Mucosa of descending colon (tissue), 3 donors: ENCODE measurements around the gene LMBR1L. TPM values are rescaled to one million over a fixed set of nuclear protein-coding genes. Genes with fewer than 3 reads are reported as not detected.

Experiments used
- ATAC-seq: fragments of 200-7000 bp; cut with Tn5 transposase; one replicate; pipeline ENCODE4 v1.9.1; 2020; ENCODE audit warnings: mild to moderate bottlenecking, moderate library complexity
- DNase-seq, 3 donors: peaks; one replicate each; pipeline ENCODE4 v3.0.0-alpha.2; 2020
- H3K36me3 ChIP-seq: fragments of 200-600 bp; one replicate; pipeline ENCODE4 v1.8.0; 2021; ENCODE audit warnings: low read depth, mild to moderate bottlenecking
- H3K4me1 ChIP-seq: fragments of 200-600 bp; one replicate; pipeline ENCODE4 v1.8.0; 2021; ENCODE audit warnings: low read depth, mild to moderate bottlenecking
- H3K4me3 ChIP-seq: fragments of 200-600 bp; one replicate; pipeline ENCODE4 v1.8.0; 2021; ENCODE audit warnings: mild to moderate bottlenecking
- H3K9me3 ChIP-seq: fragments of 200-600 bp; one replicate; pipeline ENCODE4 v1.8.0; 2021; ENCODE audit warnings: mild to moderate bottlenecking
- intact Hi-C, 2 donors: fragments of 100-400 bp; cut with DNase I in 1 of 2; cut with micrococcal nuclease in 1 of 2; formaldehyde crosslinking; loops; one replicate each; pipeline versions ENCODE4 v1.11.0 to v1.11.1; 2022; cut with DNase I, micrococcal nuclease
- total RNA-seq, 3 donors: library from RNA; stranded (reverse); fragmentation: NEBNext Ultra II Directional in 2 of 3; extraction: Animal tissue kit (Norgen Biotek cat#: 25700) in 2 of 3; gene quantifications; one replicate each; pipeline versions ENCODE4 v1.2.1 to v1.2.4, GENCODE V29; 2021 to 2023
- TF ChIP-seq, protein P1 (sequence below): fragments of 200-600 bp; IDR thresholded peaks from one replicate; pipeline ENCODE4 v1.8.0; 2022; ENCODE audit warnings: antibody characterized with exemption, mild to moderate bottlenecking
- donor health status: DM: no; HTN: no; CAD: no; lungs with moderate emphysema.
- donor health status: DM: no; HTN: no; CAD: no.
- donor health status: DM: no; HTN: yes; CAD: no.

The LMBR1L gene
- total RNA-seq, 3 donors from 2014 or later = 46.1 to 77.4 (median 68.1) TPM

DNA sequence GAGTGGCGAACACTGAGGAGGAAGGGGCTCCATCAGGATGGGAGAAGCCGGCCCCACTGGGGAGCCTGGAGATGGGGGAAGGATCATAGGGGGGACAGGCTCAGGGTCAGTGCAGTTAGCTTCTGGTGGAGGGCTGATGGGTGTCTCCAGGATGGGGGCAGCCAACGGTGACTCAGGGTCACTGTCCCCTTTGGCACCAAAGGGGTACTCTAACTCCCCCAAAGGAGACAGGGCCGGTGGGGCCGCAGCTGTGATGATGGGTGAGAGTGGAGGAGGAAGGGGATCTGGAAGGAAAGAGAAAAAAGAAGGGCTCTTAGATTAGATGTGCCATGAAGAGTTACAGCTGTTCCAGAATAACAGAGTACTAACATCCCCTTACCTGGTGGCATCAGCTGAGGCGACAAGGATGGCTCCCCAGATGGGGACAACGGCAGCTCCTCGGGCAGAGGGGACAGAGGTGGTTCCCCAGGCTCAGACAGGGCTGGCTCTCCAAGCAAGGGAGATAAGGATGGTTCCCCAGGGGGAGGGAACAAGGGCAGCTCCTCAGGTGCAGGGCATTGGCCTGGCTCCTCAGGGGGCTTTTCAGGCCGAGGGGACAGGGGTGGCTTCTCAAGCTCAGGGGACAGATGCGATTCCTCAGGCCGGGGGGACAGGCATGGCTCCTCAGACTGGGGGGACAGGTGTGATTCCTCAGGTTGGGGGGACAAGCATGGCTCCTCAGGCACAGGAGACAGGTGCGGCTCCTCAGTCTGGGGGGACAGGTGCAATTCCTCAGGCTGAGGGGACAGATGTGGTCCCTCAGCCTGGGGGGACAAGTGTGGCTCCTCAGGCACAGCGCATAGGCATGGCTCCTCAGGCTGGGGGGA lies 59.9 kb downstream of the LMBR1L start:
- ATAC-seq (no peak), DNase-seq (no peak)
- intact Hi-C loops = no loop called here
- H3K4me1 ChIP-seq = peaks cover 7% of the 10 kb centered on the region
- no peaks in the 10 kb centered on the region for H3K9me3 ChIP-seq
- no peak overlapping the region for H3K4me3 ChIP-seq
- TF ChIP-seq, protein P1, sequence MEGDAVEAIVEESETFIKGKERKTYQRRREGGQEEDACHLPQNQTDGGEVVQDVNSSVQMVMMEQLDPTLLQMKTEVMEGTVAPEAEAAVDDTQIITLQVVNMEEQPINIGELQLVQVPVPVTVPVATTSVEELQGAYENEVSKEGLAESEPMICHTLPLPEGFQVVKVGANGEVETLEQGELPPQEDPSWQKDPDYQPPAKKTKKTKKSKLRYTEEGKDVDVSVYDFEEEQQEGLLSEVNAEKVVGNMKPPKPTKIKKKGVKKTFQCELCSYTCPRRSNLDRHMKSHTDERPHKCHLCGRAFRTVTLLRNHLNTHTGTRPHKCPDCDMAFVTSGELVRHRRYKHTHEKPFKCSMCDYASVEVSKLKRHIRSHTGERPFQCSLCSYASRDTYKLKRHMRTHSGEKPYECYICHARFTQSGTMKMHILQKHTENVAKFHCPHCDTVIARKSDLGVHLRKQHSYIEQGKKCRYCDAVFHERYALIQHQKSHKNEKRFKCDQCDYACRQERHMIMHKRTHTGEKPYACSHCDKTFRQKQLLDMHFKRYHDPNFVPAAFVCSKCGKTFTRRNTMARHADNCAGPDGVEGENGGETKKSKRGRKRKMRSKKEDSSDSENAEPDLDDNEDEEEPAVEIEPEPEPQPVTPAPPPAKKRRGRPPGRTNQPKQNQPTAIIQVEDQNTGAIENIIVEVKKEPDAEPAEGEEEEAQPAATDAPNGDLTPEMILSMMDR = no peak
- peaks cover 21% of the 10 kb centered on the region for H3K36me3 ChIP-seq

DNA sequence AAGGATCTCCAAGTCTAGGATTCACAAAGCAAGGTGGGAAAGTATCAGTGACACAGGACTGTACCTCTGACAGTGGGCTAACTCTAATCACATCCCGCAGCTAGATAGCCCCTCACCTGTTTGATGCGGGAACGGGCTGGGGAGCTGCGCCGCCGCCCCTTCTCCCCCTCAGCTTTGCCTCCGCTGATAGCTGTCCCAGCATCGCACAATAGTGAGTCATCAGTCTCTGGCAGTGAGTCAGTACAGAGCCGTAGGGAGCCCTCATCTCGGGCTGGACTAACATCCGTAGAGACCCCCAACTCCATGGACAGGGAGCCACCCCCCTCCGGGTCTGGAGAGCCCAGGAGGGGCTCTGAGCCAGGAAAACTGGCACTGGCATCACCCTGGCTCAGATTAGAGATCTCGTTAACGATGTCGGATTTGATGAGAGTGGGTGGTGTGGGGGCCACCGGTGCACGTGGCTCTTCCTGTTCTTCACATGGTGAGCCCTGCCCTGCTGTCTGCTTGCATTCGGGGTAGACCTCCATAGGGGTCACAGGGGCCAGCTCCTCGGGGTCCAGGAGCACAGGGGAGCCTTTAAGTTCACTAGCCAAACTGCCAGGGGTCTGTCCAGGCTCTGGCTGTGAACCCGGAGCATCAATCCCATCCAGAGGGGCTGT lies 61.0 kb downstream of the LMBR1L start:
- H3K4me1 ChIP-seq = no peaks in the 10 kb centered on the region
- peaks cover 26% of the 10 kb centered on the region for H3K36me3 ChIP-seq
- TF ChIP-seq, protein P1 = no peak
- ATAC-seq (no peak), DNase-seq (no peak)
- intact Hi-C loops = no loop called here
- H3K4me3 ChIP-seq = no peak overlapping the region
- H3K9me3 ChIP-seq = no peaks in the 10 kb centered on the region

DNA sequence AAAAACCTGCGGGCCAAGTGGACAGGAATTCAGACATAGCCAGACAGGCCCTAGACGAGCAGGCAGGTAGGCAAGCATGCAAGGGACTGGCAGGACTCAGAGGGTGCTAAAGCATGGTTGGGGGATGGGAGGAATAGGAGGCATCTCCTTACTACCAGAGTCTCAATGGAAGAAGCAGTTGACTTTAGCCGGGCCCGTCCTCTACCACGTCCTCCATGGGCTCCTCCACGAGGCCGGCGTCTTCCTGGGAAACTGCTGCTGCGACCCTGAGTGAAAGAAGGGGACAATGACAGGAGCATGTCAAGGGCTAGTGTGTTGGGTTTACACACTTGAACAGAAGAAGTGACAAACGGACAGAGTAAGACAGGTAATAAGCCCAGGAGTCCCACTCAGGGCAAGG lies 61.7 kb downstream of the LMBR1L start:
- DNase-seq (peak in 1 of 3 donors; percentile 12), ATAC-seq (no peak)
- no peaks in the 10 kb centered on the region for H3K4me1 ChIP-seq
- TF ChIP-seq, protein P1 = no peak
- no peaks in the 10 kb centered on the region for H3K9me3 ChIP-seq
- intact Hi-C loops = no loop called here
- H3K36me3 ChIP-seq = peaks cover 27% of the 10 kb centered on the region
- H3K4me3 ChIP-seq = no peak overlapping the region

Other genes with a start within 250 kb of the LMBR1L start
- 1 to 10 TPM; 1.1 to 3.5 (median 2.4) TPM for gene RND1, start 245.0 kb downstream of the LMBR1L start, total RNA-seq
- 10 to 100 TPM; 16.9 to 41.3 (median 22.9) TPM for gene FKBP11, start 185.4 kb downstream of the LMBR1L start, total RNA-seq
- gene ARF3, start 153.4 kb downstream of the LMBR1L start, total RNA-seq = 100 to 1,000 TPM; 207 to 280 (median 266) TPM
- 1 to 10 TPM in 1 of 3 donors, under 1 TPM in 2; 0.49 to 1.1 (median 0.76) TPM for gene WNT10B, start 139.1 kb downstream of the LMBR1L start, total RNA-seq
- not detected for gene WNT1, start 132.5 kb downstream of the LMBR1L start, total RNA-seq
- gene DDN, start 111.5 kb downstream of the LMBR1L start, total RNA-seq = under 1 TPM in 1 of 3 donors, not detected in 2; 0.12 TPM
- 10 to 100 TPM; 51.5 to 60.1 (median 52.2) TPM for gene PRKAG1, start 92.1 kb downstream of the LMBR1L start, total RNA-seq
- 100 to 1,000 TPM in 1 of 3 donors, 10 to 100 TPM in 2; 83.3 to 102 (median 88.5) TPM for gene KMT2D, start 50.1 kb downstream of the LMBR1L start, total RNA-seq
- under 1 TPM; 0.23 to 0.58 (median 0.38) TPM for gene RHEBL1, start 40.9 kb downstream of the LMBR1L start, total RNA-seq
- under 1 TPM; 0.26 to 0.54 (median 0.46) TPM for gene DHH, start 16.0 kb downstream of the LMBR1L start, total RNA-seq
- 100 to 1,000 TPM; 391 to 679 (median 491) TPM for gene TUBA1B, start 20.5 kb upstream of the LMBR1L start, total RNA-seq
- 100 to 1,000 TPM in 1 of 3 donors, 10 to 100 TPM in 2; 20.5 to 295 (median 64.4) TPM for gene TUBA1A, start 78.2 kb upstream of the LMBR1L start, total RNA-seq
- gene TUBA1C, start 154.2 kb upstream of the LMBR1L start, total RNA-seq = 100 to 1,000 TPM; 128 to 260 (median 236) TPM
- gene PRPH, start 184.3 kb upstream of the LMBR1L start, total RNA-seq = 10 to 100 TPM in 1 of 3 donors, 1 to 10 TPM in 2; 5.1 to 69.5 (median 8.6) TPM
- gene TROAP, start 212.4 kb upstream of the LMBR1L start, total RNA-seq = 10 to 100 TPM in 1 of 3 donors, 1 to 10 TPM in 2; 4.4 to 18.8 (median 5.8) TPM
- gene C1QL4, start 226.3 kb upstream of the LMBR1L start, total RNA-seq = not detected
- 10 to 100 TPM in 2 of 3 donors, 1 to 10 TPM in 1; 6.7 to 45.7 (median 37.0) TPM for gene DNAJC22, start 236.0 kb upstream of the LMBR1L start, total RNA-seq